ENCODE results near the gene HYDIN.
"Not testable (repeated sequence)": the region's sequence is repeated elsewhere in the genome, so short reads cannot be mapped to it uniquely, and the experiment has no call there.

HYDIN gene

DNA sequence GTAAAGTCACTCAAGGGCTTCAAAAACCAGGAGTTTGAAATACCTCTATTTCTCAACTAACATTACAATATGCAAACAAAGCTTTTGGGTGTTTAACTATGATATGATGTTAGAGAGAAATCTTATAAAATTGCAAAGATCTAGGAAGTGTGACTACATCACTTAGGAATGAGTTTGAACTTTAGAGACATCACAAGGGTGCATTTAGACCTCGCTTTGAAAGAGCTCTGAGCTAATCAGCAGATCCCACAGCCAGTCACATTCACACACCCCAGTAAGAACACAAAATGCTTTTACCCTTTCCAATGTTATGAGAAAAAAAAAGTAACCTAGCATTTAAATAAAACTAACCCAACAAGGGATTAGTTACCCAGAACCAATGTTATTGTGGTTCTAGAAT lies 45.2 kb downstream of the HYDIN start:
- Histone ChIP-seq H3K4me2 (ENCODE audit: low read length) (no peak overlapping the region), H3K36me3 (ENCODE audit: insufficient read depth, low read length) (no peaks in the 10 kb centered on the region), H3K4me1 (ENCODE audit: control insufficient read depth, insufficient read depth, low read length) (no peaks in the 10 kb centered on the region), H3K9ac (ENCODE audit: low read depth, low read length) (no peak overlapping the region), H3K27me3 (ENCODE audit: control insufficient read depth, insufficient read depth, low read length) (no peaks in the 10 kb centered on the region), H3K4me3 (ENCODE audit: low read length) (no peak overlapping the region), H3K9me3 (replicated peaks; ENCODE audit: low read length) (no peaks in the 10 kb centered on the region)

DNA sequence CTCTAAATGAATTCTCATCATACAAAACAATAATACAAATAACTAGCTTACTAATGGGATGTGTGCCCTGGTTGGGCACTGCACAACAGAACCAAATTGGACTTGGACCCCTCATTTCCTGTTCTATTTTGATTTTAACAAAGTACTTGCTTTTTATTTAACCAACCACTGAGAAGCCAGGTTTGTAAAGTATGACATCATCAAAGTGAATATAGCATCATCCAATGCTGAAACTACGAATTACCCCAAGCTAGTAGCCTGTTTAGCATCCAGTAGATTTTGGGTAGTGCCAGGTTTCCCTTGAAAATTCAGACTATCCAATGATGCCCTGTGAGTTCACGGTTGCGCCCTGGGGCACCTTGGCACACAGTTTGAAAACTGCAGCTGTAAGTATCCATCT lies 51.0 kb downstream of the HYDIN start:
- Histone ChIP-seq H3K4me1 (ENCODE audit: control insufficient read depth, insufficient read depth, low read length) (no peaks in the 10 kb centered on the region), H3K27me3 (ENCODE audit: control insufficient read depth, insufficient read depth, low read length) (no peaks in the 10 kb centered on the region), H3K9ac (ENCODE audit: low read depth, low read length) (no peak overlapping the region), H3K9me3 (replicated peaks; ENCODE audit: low read length) (no peaks in the 10 kb centered on the region), H3K4me2 (ENCODE audit: low read length) (no peak overlapping the region), H3K4me3 (ENCODE audit: low read length) (no peak overlapping the region), H3K36me3 (ENCODE audit: insufficient read depth, low read length) (no peaks in the 10 kb centered on the region)

DNA sequence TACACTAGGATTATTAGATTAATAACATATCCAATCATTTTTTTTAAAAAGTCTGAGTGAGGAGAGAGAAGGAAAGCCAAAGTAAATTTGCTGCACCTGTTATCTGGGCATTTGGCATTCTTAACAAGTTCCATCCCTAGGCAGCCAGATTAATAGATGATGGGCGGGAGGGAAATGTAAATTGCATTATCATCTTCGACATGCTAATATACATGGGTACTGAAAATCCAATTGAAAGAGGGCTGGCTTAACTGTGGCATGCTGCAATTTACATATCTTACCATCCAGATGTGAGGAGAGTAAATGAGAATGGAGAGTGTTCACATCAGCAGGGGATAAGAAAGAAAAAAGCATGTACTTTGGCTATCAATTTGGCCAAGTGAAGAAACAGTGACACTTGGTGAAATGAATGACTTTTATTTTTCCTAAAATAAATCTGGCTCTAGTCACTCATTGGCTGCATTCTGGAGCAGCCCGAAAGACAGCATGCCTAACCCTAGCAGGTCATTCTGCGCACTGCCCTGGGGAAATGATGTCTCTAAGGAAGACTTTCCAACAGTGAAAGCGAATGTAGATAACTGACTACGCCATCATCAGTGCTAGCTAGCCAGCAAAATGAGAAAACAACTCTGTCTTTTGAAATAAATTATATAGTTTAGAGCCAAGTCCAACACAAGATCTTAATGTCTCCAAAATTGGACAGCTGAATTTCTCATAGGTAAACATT lies 57.9 kb downstream of the HYDIN start:
- H3K4me1 ChIP-seq (ENCODE audit: control insufficient read depth, insufficient read depth, low read length), result no peaks in the 10 kb centered on the region
- no peaks in the 10 kb centered on the region for H3K9me3 ChIP-seq (replicated peaks; ENCODE audit: low read length)
- no peak overlapping the region for H3K9ac ChIP-seq (ENCODE audit: low read depth, low read length)
- H3K36me3 ChIP-seq (ENCODE audit: insufficient read depth, low read length), result no peaks in the 10 kb centered on the region
- no peaks in the 10 kb centered on the region for H3K27me3 ChIP-seq (ENCODE audit: control insufficient read depth, insufficient read depth, low read length)
- H3K4me2 ChIP-seq (ENCODE audit: low read length), result no peak overlapping the region
- no peak overlapping the region for H3K4me3 ChIP-seq (ENCODE audit: low read length)

DNA sequence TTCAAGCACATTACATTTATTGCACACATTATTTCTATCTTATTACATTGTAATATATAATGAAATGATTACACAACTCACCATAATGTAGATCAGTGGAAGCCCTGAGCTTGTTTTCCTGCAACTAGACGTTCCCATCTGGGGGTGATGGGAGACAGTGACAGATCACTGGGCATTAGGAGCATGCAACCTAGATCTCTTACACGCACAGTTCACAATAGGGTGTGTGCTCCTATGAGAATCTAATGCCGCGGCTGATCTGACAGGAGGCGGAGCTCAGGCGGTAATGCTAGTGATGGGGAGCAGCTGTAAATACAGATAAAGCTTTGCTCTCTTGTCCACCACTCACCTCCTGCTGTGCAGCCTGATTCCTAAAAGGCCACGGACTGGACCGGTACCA lies 69.5 kb downstream of the HYDIN start:
- not testable (repeated sequence) for H3K9me3 ChIP-seq (replicated peaks; ENCODE audit: low read length); H3K36me3 ChIP-seq (ENCODE audit: insufficient read depth, low read length); H3K27me3 ChIP-seq (ENCODE audit: control insufficient read depth, insufficient read depth, low read length); H3K4me1 ChIP-seq (ENCODE audit: control insufficient read depth, insufficient read depth, low read length); H3K9ac ChIP-seq (ENCODE audit: low read depth, low read length); H3K4me3 ChIP-seq (ENCODE audit: low read length); H3K4me2 ChIP-seq (ENCODE audit: low read length)

DNA sequence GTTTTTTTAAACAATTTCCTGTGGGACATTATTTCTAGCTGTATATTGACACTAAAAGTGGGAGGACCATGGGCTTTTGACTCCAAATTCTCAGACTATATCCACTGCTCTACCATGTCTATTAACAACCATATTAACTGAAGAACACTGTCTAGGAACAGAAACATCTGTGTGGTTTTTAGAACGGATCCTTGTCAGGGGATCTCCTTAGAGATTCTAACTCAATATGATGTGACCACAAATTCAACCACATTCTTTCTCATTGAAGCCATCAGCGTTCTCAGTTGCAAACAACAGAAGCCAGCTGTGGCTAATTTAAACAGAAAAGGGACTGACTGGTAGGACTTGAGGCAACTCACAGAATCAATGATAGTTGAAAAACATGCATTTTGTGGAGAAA lies 73.2 kb downstream of the HYDIN start:
- not testable (repeated sequence) for H3K9ac ChIP-seq (ENCODE audit: low read depth, low read length); H3K4me3 ChIP-seq (ENCODE audit: low read length); H3K36me3 ChIP-seq (ENCODE audit: insufficient read depth, low read length); H3K27me3 ChIP-seq (ENCODE audit: control insufficient read depth, insufficient read depth, low read length); H3K4me2 ChIP-seq (ENCODE audit: low read length); H3K9me3 ChIP-seq (replicated peaks; ENCODE audit: low read length); H3K4me1 ChIP-seq (ENCODE audit: control insufficient read depth, insufficient read depth, low read length)

DNA sequence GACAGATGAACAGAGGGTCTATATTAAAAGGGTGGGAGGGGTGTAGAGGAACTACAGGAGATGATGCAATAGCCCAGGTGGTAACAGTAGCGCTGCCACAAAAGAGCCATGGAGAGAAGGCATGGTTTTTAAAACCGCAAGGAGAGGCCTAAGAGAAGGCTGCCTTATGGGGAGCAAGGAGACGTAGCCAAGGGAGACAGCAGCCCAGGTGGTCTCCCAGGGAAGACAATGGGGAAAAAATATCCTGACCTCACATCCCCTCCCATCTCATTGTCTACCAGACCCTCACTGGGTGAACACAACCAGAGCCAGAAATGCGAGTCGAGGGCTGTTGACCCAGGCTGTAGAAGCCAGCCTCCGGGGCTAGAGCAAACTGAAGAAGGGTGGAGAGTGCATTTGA lies 77.2 kb downstream of the HYDIN start:
- not testable (repeated sequence) for H3K9me3 ChIP-seq (replicated peaks; ENCODE audit: low read length); H3K27me3 ChIP-seq (ENCODE audit: control insufficient read depth, insufficient read depth, low read length); H3K4me1 ChIP-seq (ENCODE audit: control insufficient read depth, insufficient read depth, low read length); H3K4me3 ChIP-seq (ENCODE audit: low read length); H3K4me2 ChIP-seq (ENCODE audit: low read length); H3K36me3 ChIP-seq (ENCODE audit: insufficient read depth, low read length); H3K9ac ChIP-seq (ENCODE audit: low read depth, low read length)

DNA sequence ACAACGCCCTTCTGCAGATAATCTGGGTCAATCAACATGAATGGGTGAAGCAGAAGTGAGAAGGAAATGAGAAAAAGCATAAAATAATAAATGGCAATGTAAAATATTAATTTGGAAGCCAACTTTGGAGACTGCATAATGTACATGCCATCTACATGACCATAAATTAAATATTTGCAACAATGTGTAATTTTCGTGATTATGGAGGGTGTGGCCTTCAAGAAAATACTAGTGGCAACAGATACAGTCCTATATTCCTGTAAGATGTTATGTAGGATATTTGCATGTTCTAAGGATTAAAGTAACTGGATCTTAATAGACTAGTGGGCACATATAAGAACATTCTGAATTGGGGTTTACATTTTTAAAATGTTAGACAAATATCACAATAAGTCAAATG lies 78.9 kb downstream of the HYDIN start:
- not testable (repeated sequence) for H3K4me2 ChIP-seq (ENCODE audit: low read length); H3K9ac ChIP-seq (ENCODE audit: low read depth, low read length); H3K4me3 ChIP-seq (ENCODE audit: low read length); H3K36me3 ChIP-seq (ENCODE audit: insufficient read depth, low read length); H3K4me1 ChIP-seq (ENCODE audit: control insufficient read depth, insufficient read depth, low read length); H3K27me3 ChIP-seq (ENCODE audit: control insufficient read depth, insufficient read depth, low read length); H3K9me3 ChIP-seq (replicated peaks; ENCODE audit: low read length)

DNA sequence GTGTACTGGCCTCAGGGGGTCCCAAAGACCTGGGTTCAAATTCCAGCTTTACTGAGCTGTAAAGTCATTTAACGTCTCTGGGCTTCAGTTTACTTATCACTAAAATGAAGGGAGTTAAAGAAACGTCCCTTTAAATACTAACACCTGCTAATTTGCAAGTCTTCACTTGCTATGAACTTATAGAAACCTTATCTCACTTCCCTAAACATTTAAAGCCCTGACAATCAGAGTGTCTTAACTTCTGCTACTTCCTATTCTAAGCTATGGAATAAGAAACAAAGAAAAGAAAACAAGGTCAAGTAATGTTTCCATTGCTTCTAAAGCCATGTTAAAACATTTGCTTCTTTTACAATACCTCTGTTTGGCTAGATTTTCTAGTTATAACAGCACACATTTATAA lies 87.3 kb downstream of the HYDIN start:
- H3K4me3 ChIP-seq (ENCODE audit: low read length); H3K9ac ChIP-seq (ENCODE audit: low read depth, low read length): not testable (repeated sequence)

DNA sequence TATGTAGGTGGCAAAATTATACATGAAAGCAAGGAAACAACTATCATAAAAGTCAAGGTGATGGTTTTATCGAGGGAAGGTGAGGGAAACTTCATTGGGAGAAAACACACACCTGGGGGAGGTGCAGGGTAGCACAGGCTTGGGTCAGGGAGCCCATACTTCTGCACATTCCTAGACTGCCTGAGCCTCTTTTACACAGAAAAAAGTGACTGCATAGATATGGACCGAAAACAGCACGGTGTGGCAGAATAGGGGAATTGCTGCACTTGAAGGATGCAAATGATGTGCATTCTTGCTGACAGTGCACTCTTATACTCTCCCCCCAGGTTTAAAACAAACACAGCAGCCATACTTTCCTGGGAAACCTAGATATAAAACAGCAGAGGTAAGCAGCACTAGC lies 120.0 kb downstream of the HYDIN start:
- not testable (repeated sequence) for H3K36me3 ChIP-seq (ENCODE audit: insufficient read depth, low read length); H3K9me3 ChIP-seq (replicated peaks; ENCODE audit: low read length); H3K9ac ChIP-seq (ENCODE audit: low read depth, low read length); H3K4me3 ChIP-seq (ENCODE audit: low read length); H3K4me1 ChIP-seq (ENCODE audit: control insufficient read depth, insufficient read depth, low read length); H3K27me3 ChIP-seq (ENCODE audit: control insufficient read depth, insufficient read depth, low read length); H3K4me2 ChIP-seq (ENCODE audit: low read length)

More for the DNA sequence above, 87.3 kb downstream of the HYDIN start:
- not testable (repeated sequence) for H3K9me3 ChIP-seq (replicated peaks; ENCODE audit: low read length); H3K4me1 ChIP-seq (ENCODE audit: control insufficient read depth, insufficient read depth, low read length); H3K4me2 ChIP-seq (ENCODE audit: low read length); H3K27me3 ChIP-seq (ENCODE audit: control insufficient read depth, insufficient read depth, low read length); H3K36me3 ChIP-seq (ENCODE audit: insufficient read depth, low read length)

DNA sequence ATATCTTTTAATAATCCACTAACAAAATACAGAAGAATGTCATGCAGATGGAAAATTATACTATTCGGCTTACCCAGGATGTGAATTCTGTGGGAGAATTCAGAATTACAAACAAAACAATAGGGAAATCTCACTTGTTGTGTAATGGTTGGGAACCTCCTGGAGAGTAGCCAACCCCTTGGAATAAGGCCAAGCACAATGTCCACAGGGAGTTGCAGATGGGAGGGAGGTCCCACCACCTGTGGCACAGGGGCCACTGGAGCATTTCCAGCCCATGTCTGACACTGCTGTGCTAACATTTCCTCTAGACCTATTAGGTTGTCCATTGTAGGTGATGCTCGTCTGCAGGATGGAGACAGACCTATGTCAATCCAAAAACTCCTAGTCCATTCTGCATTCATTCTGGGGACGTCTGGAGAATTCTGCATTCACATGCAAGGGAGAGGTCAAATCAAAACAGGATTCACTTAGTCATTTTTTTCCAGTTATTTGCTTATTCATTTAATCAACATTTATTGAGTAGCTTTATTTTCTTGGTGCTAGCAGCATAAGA lies 120.8 kb downstream of the HYDIN start:
- not testable (repeated sequence) for H3K9ac ChIP-seq (ENCODE audit: low read depth, low read length); H3K9me3 ChIP-seq (replicated peaks; ENCODE audit: low read length); H3K27me3 ChIP-seq (ENCODE audit: control insufficient read depth, insufficient read depth, low read length); H3K4me1 ChIP-seq (ENCODE audit: control insufficient read depth, insufficient read depth, low read length); H3K4me2 ChIP-seq (ENCODE audit: low read length); H3K4me3 ChIP-seq (ENCODE audit: low read length); H3K36me3 ChIP-seq (ENCODE audit: insufficient read depth, low read length)

DNA sequence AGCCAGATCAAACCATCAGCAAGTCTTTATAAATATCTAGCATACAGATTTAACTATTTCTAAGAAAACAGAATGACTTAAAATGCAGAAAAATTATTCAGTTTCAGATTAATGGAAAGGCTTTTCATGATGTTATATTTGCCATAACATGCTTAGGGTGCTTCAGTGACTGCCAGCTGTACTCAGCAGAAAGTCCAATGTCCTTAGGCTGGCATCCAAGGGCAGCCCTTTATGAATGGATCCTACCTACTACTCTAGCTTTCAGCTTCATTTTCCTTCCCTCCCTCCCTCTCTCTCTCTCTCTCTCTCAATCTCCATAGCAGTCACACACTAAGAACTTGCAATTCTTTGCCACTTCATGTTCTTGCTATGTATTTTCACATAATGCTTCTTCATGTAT lies 124.6 kb downstream of the HYDIN start:
- H3K9ac ChIP-seq (ENCODE audit: low read depth, low read length), result not testable (repeated sequence)

DNA sequence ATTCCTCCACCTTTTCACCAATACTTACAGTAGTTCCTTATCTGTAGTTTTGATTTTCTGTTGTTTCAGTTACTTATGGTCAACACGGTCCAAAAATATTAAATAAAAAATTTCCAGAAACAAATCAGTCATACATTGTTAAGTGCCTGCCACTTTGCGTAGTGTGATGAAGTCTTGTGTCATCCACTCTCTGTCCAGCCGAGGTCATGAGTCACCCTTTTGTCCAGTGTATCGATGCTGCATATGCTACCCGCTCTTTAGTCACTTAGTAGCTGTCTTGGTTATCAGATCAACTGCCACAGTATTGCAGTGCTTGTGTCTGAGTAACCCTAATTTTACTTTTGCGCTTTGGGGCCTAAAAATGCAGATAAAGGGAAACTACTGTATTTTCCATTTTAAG lies 146.9 kb downstream of the HYDIN start:
- not testable (repeated sequence) for H3K27me3 ChIP-seq (ENCODE audit: control insufficient read depth, insufficient read depth, low read length); H3K4me2 ChIP-seq (ENCODE audit: low read length); H3K4me1 ChIP-seq (ENCODE audit: control insufficient read depth, insufficient read depth, low read length); H3K4me3 ChIP-seq (ENCODE audit: low read length); H3K9me3 ChIP-seq (replicated peaks; ENCODE audit: low read length); H3K9ac ChIP-seq (ENCODE audit: low read depth, low read length); H3K36me3 ChIP-seq (ENCODE audit: insufficient read depth, low read length)

More for the DNA sequence above, 124.6 kb downstream of the HYDIN start:
- H3K4me1 ChIP-seq (ENCODE audit: control insufficient read depth, insufficient read depth, low read length); H3K9me3 ChIP-seq (replicated peaks; ENCODE audit: low read length); H3K4me2 ChIP-seq (ENCODE audit: low read length); H3K27me3 ChIP-seq (ENCODE audit: control insufficient read depth, insufficient read depth, low read length); H3K4me3 ChIP-seq (ENCODE audit: low read length); H3K36me3 ChIP-seq (ENCODE audit: insufficient read depth, low read length): not testable (repeated sequence)

All from skeletal muscle satellite cell (primary cell).